Neural cell (in vitro differentiated cells): ENCODE measurements around the gene COL1A1. TPM values are rescaled to one million over a fixed set of nuclear protein-coding genes. Genes with fewer than 3 reads are reported as not detected.

Source experiments
- H2AFZ ChIP-seq: fragments of 200-600, 300-800 bp; sonication (generic), shearing (Covaris generic); 2 replicates; pipeline ENCODE4 v1.6.0; 2014; ENCODE audit warnings: low read depth, mild to moderate bottlenecking, antibody characterized with exemption, low read length, moderate library complexity
- H3F3A ChIP-seq: fragments of 200-600 bp; shearing (Covaris generic); 2 replicates; pipeline ENCODE4 v1.6.1; 2016; ENCODE audit warnings: mild to moderate bottlenecking, moderate library complexity, mixed read lengths, antibody characterized with exemption, low read length; ENCODE audit not compliant: insufficient read depth, poor library complexity, severe bottlenecking
- H3K27ac ChIP-seq: fragments of 200-600, 300-800 bp; sonication (generic), shearing (Covaris generic); 2 replicates; pipeline ENCODE4 v1.5.1; 2014; ENCODE audit warnings: mild to moderate bottlenecking, low read length, moderate library complexity
- H3K27me3 ChIP-seq: fragments of 300-800, 200-600 bp; sonication (generic), shearing (Covaris generic); 2 replicates; pipeline ENCODE4 v1.6.0; 2014; ENCODE audit warnings: mild to moderate bottlenecking, low read depth, low read length, moderate library complexity; ENCODE audit not compliant: insufficient read depth
- H3K36me3 ChIP-seq: fragments of 300-800, 200-600 bp; sonication (generic), shearing (Covaris generic); 2 replicates; pipeline ENCODE4 v1.5.1; 2014; ENCODE audit warnings: mild to moderate bottlenecking, antibody characterized with exemption, low read length, moderate library complexity; ENCODE audit not compliant: insufficient read depth
- H3K4me2 ChIP-seq: fragments of 300-800, 200-600 bp; sonication (generic), shearing (Covaris generic); 2 replicates; pipeline ENCODE4 v1.6.0; 2014; ENCODE audit warnings: mild to moderate bottlenecking, low read length
- H3K4me3 ChIP-seq: fragments of 300-800, 200-600 bp; sonication (generic), shearing (Covaris generic); 2 replicates; pipeline ENCODE4 v1.5.1; 2014; ENCODE audit warnings: mild to moderate bottlenecking, low read length, moderate library complexity
- H3K79me2 ChIP-seq: fragments of 200-600 bp; shearing (Covaris generic); replicated peaks from 2 replicates; pipeline ENCODE4 v1.6.0; 2014; ENCODE audit warnings: mild to moderate bottlenecking, low read length, moderate library complexity; ENCODE audit not compliant: insufficient read depth
- H3K9ac ChIP-seq: fragments of 300-800, 200-600 bp; sonication (generic), shearing (Covaris generic); 2 replicates; pipeline ENCODE4 v1.6.1; 2016; ENCODE audit warnings: mild to moderate bottlenecking, low read length, mixed read lengths
- H3K9me2 ChIP-seq: fragments of 200-600 bp; shearing (Covaris generic); 2 replicates; pipeline ENCODE4 v1.6.1; 2016; ENCODE audit warnings: mild to moderate bottlenecking, low read length, mixed read lengths; ENCODE audit not compliant: insufficient read depth
- H3K9me3 ChIP-seq: fragments of 200-600, 300-800 bp; sonication (generic), shearing (Covaris generic); 2 replicates; pipeline ENCODE4 v1.6.1; 2016; ENCODE audit warnings: mild to moderate bottlenecking, mixed run types, low read length, moderate library complexity, mixed read lengths
- H4K20me1 ChIP-seq: fragments of 200-600 bp; shearing (Covaris generic); 2 replicates; pipeline ENCODE4 v1.6.1; 2016; ENCODE audit warnings: mild to moderate bottlenecking, mixed run types; ENCODE audit not compliant: insufficient read depth
- EP300 ChIP-seq: fragments of 450-650 bp; conservative IDR thresholded peaks from 2 replicates; pipeline ENCODE4 v1.6.1; 2014; ENCODE audit warnings: antibody characterized with exemption, mild to moderate bottlenecking, moderate library complexity; ENCODE audit not compliant: poor library complexity, severe bottlenecking
- RAD21 ChIP-seq: fragments of 450-650 bp; conservative IDR thresholded peaks from 2 replicates; pipeline ENCODE4 v1.6.1; 2014; ENCODE audit warnings: antibody characterized with exemption, mild to moderate bottlenecking, moderate library complexity
- SMC3 ChIP-seq: fragments of 450-650 bp; conservative IDR thresholded peaks from 2 replicates; pipeline ENCODE4 v1.6.1; 2014; ENCODE audit warnings: antibody characterized with exemption, mild to moderate bottlenecking, moderate library complexity; ENCODE audit not compliant: poor library complexity
- TAF1 ChIP-seq: IDR thresholded peaks from 2 replicates; pipeline ENCODE4 v1.6.1; 2012; ENCODE audit warnings: low read depth
- polyA plus RNA-seq: library from polyadenylated mRNA; depleted of rRNA; stranded (reverse); fragments of >200 nt; gene quantifications from 2 replicates; pipeline ENCODE4 v1.2.3, GENCODE V29; 2014
- TF ChIP-seq, protein P1 (sequence below): fragments of 450-650 bp; IDR thresholded peaks from 2 replicates; pipeline ENCODE4 v1.5.1; 2014; ENCODE audit warnings: antibody characterized with exemption, mild to moderate bottlenecking, moderate library complexity; ENCODE audit not compliant: poor library complexity, severe bottlenecking
- TF ChIP-seq, protein P2 (sequence below): IDR thresholded peaks from 2 replicates; pipeline ENCODE4 v1.6.1; 2012; ENCODE audit warnings: borderline replicate concordance

The COL1A1 gene
- polyA plus RNA-seq, 1 donor from 2014 or later = 0.14 TPM

DNA sequence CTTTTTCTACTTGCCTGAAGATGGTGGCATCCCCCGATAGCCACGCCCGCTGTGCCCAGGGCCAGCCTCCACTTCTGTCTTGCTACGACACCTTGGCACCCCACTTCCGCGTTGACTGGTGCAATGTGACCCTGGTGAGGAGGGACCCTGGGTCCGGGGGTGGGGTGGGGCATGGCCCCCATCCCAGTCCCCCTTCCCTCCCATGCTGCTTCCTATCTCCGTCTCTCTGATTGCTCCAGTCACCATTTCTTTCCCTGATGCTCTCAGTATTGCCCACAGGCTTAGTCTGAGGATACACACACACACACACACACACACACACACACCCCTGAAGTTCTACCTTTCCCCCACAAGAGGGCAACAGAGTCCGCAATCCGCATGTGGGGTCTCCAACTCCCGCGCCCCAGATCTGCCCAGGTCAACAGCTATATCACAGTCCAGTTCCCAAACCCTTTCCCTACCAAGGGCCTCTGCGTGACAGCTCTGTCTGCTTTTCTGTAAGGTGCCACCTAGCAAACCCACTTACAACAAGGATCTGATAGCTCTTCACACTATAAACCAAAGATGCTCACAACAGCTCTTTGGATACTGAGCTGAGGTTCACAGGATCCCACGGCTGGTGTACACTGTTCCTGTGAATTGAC is 32.2 kb downstream of the COL1A1 start:
- Histone ChIP-seq H2AFZ (no peak overlapping the region), H3F3A (no peaks in the 10 kb centered on the region), H3K9ac (no peak overlapping the region), H3K27ac (no peak overlapping the region), H4K20me1 (no peaks in the 10 kb centered on the region), H3K9me3 (no peaks in the 10 kb centered on the region), H3K9me2 (no peaks in the 10 kb centered on the region), H3K4me3 (no peak overlapping the region), H3K36me3 (no peaks in the 10 kb centered on the region), H3K27me3 (no peaks in the 10 kb centered on the region), H3K79me2 (no peaks in the 10 kb centered on the region), H3K4me2 (no peak overlapping the region)
- TF ChIP-seq SMC3 (peak; percentile 88), RAD21 (peak; percentile 84), TAF1 (no peak)
- TF ChIP-seq, protein P1, sequence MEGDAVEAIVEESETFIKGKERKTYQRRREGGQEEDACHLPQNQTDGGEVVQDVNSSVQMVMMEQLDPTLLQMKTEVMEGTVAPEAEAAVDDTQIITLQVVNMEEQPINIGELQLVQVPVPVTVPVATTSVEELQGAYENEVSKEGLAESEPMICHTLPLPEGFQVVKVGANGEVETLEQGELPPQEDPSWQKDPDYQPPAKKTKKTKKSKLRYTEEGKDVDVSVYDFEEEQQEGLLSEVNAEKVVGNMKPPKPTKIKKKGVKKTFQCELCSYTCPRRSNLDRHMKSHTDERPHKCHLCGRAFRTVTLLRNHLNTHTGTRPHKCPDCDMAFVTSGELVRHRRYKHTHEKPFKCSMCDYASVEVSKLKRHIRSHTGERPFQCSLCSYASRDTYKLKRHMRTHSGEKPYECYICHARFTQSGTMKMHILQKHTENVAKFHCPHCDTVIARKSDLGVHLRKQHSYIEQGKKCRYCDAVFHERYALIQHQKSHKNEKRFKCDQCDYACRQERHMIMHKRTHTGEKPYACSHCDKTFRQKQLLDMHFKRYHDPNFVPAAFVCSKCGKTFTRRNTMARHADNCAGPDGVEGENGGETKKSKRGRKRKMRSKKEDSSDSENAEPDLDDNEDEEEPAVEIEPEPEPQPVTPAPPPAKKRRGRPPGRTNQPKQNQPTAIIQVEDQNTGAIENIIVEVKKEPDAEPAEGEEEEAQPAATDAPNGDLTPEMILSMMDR = peak; percentile 93

DNA sequence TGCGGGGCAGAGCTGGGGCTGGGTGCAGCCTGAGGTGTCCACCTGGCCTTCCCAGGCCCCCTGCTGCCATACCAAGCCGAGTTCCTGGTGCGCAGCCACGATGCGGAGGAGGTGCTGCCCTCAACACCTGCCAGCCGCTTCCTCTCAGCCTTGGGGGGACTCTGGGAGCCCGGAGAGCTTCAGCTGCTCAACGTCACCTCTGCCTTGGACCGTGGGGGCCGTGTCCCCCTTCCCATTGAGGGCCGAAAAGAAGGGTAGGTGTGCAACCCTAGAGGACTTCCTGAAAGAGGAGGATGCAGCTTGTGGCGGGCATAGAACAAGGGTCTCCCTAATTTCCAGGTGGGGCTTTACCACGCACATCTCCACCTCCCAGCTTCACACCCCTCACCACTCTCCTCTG is 33.1 kb downstream of the COL1A1 start:
- Histone ChIP-seq H3K79me2 (no peaks in the 10 kb centered on the region), H3K9me2 (no peaks in the 10 kb centered on the region), H3K4me3 (no peak overlapping the region), H3K9ac (no peak overlapping the region), H4K20me1 (no peaks in the 10 kb centered on the region), H3K27ac (no peak overlapping the region), H3K9me3 (no peaks in the 10 kb centered on the region), H3K36me3 (no peaks in the 10 kb centered on the region), H3K4me2 (no peak overlapping the region), H3F3A (no peaks in the 10 kb centered on the region), H3K27me3 (no peaks in the 10 kb centered on the region), H2AFZ (no peak overlapping the region)
- TF ChIP-seq EP300 = no peak
- no peak for TF ChIP-seq TAF1
- no peak for TF ChIP-seq RAD21

DNA sequence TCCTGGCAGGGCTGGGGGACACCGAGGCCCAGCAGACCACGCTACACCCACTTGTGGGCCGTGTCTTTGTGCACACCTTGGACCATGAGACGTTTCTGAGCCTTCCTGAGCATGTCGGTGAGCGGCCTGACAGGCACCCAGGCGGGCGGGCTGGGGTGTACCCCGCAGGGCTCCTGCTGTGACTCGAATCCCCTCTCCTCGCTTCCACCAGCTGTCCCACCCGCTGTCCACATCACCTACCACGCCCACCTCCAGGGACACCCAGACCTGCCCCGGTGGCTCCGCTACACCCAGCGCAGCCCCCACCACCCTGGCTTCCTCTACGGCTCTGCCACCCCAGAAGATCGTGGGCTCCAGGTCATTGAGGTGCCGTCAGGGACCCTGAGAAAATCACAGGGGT is 34.1 kb downstream of the COL1A1 start:
- Histone ChIP-seq H3K79me2 (no peaks in the 10 kb centered on the region), H2AFZ (no peak overlapping the region), H3K9me2 (no peaks in the 10 kb centered on the region), H3K27ac (no peak overlapping the region), H4K20me1 (no peaks in the 10 kb centered on the region), H3K9ac (no peak overlapping the region), H3F3A (no peaks in the 10 kb centered on the region), H3K27me3 (no peaks in the 10 kb centered on the region), H3K4me2 (no peak overlapping the region), H3K9me3 (no peaks in the 10 kb centered on the region), H3K36me3 (no peaks in the 10 kb centered on the region), H3K4me3 (no peak overlapping the region)
- TF ChIP-seq TAF1 = no peak
- TF ChIP-seq, protein P2, sequence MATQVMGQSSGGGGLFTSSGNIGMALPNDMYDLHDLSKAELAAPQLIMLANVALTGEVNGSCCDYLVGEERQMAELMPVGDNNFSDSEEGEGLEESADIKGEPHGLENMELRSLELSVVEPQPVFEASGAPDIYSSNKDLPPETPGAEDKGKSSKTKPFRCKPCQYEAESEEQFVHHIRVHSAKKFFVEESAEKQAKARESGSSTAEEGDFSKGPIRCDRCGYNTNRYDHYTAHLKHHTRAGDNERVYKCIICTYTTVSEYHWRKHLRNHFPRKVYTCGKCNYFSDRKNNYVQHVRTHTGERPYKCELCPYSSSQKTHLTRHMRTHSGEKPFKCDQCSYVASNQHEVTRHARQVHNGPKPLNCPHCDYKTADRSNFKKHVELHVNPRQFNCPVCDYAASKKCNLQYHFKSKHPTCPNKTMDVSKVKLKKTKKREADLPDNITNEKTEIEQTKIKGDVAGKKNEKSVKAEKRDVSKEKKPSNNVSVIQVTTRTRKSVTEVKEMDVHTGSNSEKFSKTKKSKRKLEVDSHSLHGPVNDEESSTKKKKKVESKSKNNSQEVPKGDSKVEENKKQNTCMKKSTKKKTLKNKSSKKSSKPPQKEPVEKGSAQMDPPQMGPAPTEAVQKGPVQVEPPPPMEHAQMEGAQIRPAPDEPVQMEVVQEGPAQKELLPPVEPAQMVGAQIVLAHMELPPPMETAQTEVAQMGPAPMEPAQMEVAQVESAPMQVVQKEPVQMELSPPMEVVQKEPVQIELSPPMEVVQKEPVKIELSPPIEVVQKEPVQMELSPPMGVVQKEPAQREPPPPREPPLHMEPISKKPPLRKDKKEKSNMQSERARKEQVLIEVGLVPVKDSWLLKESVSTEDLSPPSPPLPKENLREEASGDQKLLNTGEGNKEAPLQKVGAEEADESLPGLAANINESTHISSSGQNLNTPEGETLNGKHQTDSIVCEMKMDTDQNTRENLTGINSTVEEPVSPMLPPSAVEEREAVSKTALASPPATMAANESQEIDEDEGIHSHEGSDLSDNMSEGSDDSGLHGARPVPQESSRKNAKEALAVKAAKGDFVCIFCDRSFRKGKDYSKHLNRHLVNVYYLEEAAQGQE = no peak
